Activated CD8-positive, alpha-beta memory T cell treated with anti-CD3 and anti-CD28 coated beads for 36 hours (primary cell): ENCODE data around the gene ZKSCAN5. TPM values are rescaled to one million over a fixed set of nuclear protein-coding genes. Genes with fewer than 3 reads are reported as not detected.

Experiments used
- CTCF ChIA-PET: fragments of 350-600 bp; sonication (Branson Sonifier 250); formaldehyde crosslinking; loops from one replicate; lab custom pipeline; 2021; ENCODE audit warnings: antibody characterized with exemption; lab: Charles Lee
- POLR2A ChIA-PET: fragments of 350-600 bp; sonication (Branson Sonifier 250); formaldehyde crosslinking; loops from one replicate; lab custom pipeline; 2021; ENCODE audit warnings: antibody characterized with exemption; lab: Charles Lee
- total RNA-seq, 2 experiments: library from RNA; stranded (reverse); gene quantifications; one replicate each; pipeline ENCODE4 v1.2.3, GENCODE V29; 2021

The ZKSCAN5 gene
- total RNA-seq, 2 experiments from 2014 or later, result 8.6 to 9.0 TPM

- ChIA-PET POLR2A (no interaction called here), CTCF (no interaction called here)
These were observed 57.8 kb downstream of the ZKSCAN5 start for GRCh38 chr7:99562114-99562784.

DNA sequence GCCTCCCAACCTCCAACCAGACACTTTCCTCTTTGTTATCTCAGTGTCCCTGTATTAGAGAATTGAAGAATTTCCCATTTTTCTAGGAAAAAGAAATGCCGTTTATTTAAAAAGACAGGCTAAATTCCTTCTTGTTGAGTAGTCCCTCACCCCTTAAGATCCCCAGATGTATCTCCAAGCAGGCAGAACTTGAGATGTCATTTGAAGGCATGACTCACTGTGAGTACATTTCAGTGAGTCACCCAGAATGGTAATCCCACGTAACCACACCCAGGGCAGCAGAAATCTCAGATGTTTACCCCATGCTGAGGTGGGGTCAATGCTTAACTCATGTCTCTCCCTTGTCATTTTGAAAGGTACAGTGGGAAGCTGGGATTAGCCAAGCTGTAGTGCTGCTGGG, 58.4 kb downstream of the ZKSCAN5 start:
- ChIA-PET POLR2A (no interaction called here), CTCF (no interaction called here)

- ChIA-PET POLR2A (no interaction called here), CTCF (no interaction called here)
These were observed 59.2 kb downstream of the ZKSCAN5 start for GRCh38 chr7:99563650-99564049.

- CTCF ChIA-PET, result interaction anchor here (1.4 kb wide), 1 partner anchor 10 kb away, joined by 3 read pairs; no protein-coding TSS in a partner anchor
- POLR2A ChIA-PET, result interaction anchor here (0.7 kb wide), 1 partner anchor 243 kb away, joined by 3 read pairs; the partner anchor contains the start of gene ARPC1A
These were observed 64.3 kb downstream of the ZKSCAN5 start for GRCh38 chr7:99568770-99569169.

DNA sequence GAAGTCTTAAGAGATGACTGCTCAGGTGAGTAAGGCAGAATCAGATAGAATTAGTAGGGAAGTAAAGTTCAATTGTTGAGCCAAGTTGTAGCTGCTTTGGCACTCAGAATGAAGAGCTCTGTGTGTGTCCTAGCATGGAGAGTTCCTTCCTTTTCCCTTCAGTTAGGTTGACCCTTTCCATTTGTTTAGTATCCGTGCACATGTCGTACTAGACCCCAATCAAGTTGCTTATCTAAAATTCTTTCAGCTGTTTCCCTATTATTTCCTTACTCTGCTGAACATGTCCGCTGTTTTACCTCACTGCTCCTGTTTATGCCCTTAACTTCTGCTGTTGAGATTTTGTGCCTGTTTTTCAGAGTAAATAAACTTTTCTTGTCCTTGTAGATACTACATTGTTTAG, 67.3 kb downstream of the ZKSCAN5 start:
- POLR2A ChIA-PET, result no interaction called here
- CTCF ChIA-PET, result interaction anchor here (0.6 kb wide), 1 partner anchor 30 kb away, joined by 6 read pairs; no protein-coding TSS in a partner anchor

GRCh38 chr7:99573257-99573656, 68.8 kb downstream of the ZKSCAN5 start:
- ChIA-PET POLR2A (no interaction called here), CTCF (no interaction called here)

DNA sequence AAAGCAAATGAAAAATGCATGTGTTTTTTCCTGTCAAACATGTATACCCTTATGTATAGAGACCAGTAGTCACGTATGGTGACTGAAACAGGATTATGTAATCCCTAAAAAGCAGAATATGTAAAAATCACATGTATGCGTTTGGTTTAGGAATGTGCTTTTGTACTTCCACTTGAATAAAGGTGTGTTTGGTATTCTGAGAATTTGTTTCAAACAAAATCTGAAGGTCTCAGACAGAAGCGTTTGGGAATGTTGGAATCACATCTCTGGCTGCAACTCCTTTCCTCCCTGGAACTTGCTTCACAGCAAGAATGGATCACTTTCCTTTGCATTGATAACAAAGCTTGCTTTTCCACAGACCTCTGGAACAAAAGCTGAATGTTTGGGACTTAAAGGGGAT, 71.8 kb downstream of the ZKSCAN5 start:
- CTCF ChIA-PET, result no interaction called here
- POLR2A ChIA-PET, result interaction anchor here (1.0 kb wide), 1 partner anchor 10 kb away, joined by 3 read pairs; no protein-coding TSS in a partner anchor

- ChIA-PET CTCF (interaction anchor here (1.3 kb wide), 1 partner anchor 11 kb away, joined by 3 read pairs; no protein-coding TSS in a partner anchor), POLR2A (interaction anchor here (1.1 to 1.2 kb wide), 2 partner anchors 11 to 21 kb away, joined by 3 to 6 read pairs; partner anchors contain the start of gene ZNF655)
These were observed 75.0 kb downstream of the ZKSCAN5 start for GRCh38 chr7:99579281-99579955.

- ChIA-PET CTCF (interaction anchor here (1.2 kb wide), 1 partner anchor 36 kb away, joined by 4 read pairs; the partner anchor contains the start of gene ZSCAN25), POLR2A (interaction anchor here (1.1 to 1.2 kb wide), 3 partner anchors 11 to 44 kb away, joined by 3 to 6 read pairs (median 3); partner anchors contain the start of gene ZNF655)
These were observed 75.7 kb downstream of the ZKSCAN5 start for GRCh38 chr7:99579956-99580777.

GRCh38 chr7:99580778-99581332, 76.4 kb downstream of the ZKSCAN5 start:
- ChIA-PET POLR2A (interaction anchor here (1.1 to 1.2 kb wide), 3 partner anchors 10 to 44 kb away, joined by 3 to 6 read pairs (median 3); partner anchors contain the start of gene ZNF655), CTCF (interaction anchor here (1.2 kb wide), 1 partner anchor 35 kb away, joined by 4 read pairs; the partner anchor contains the start of gene ZSCAN25)

Other genes starting within 250 kb of the ZKSCAN5 start
- gene MYH16, start 231.8 kb upstream of the ZKSCAN5 start, total RNA-seq, result not detected
- 10 to 100 TPM; 77.9 to 80.4 TPM for gene ARPC1A, start 178.8 kb upstream of the ZKSCAN5 start, total RNA-seq
- gene ARPC1B, start 129.9 kb upstream of the ZKSCAN5 start, total RNA-seq, result 100 to 1,000 TPM; 267 to 276 TPM
- gene PDAP1, start 96.1 kb upstream of the ZKSCAN5 start, total RNA-seq, result 100 to 1,000 TPM; 207 to 213 TPM
- gene BUD31, start 95.7 kb upstream of the ZKSCAN5 start, total RNA-seq, result 100 to 1,000 TPM; 173 to 180 TPM
- 1 to 10 TPM; 6.0 to 7.0 TPM for gene PTCD1, start 65.9 kb upstream of the ZKSCAN5 start, total RNA-seq
- 10 to 100 TPM; 65.2 to 65.4 TPM for gene CPSF4, start 65.7 kb upstream of the ZKSCAN5 start, total RNA-seq
- gene ATP5MF, start 38.5 kb upstream of the ZKSCAN5 start, total RNA-seq, result 100 to 1,000 TPM; 473 to 493 TPM
- gene ZNF789, start 31.8 kb upstream of the ZKSCAN5 start, total RNA-seq, result 10 to 100 TPM; 13.1 to 14.4 TPM
- 10 to 100 TPM; 27.2 to 31.2 TPM for gene ZNF394, start 4.4 kb upstream of the ZKSCAN5 start, total RNA-seq
- gene FAM200A, start 47.5 kb downstream of the ZKSCAN5 start, total RNA-seq, result 1 to 10 TPM; 7.1 to 7.3 TPM
- gene ZNF655, start 54.0 kb downstream of the ZKSCAN5 start, total RNA-seq, result 10 to 100 TPM; 54.9 to 57.1 TPM
- gene TMEM225B, start 93.6 kb downstream of the ZKSCAN5 start, total RNA-seq, result under 1 TPM; 0.80 to 0.86 TPM
- gene ZSCAN25, start 112.3 kb downstream of the ZKSCAN5 start, total RNA-seq, result 10 to 100 TPM; 24.8 to 27.8 TPM
- gene CYP3A5, start 175.3 kb downstream of the ZKSCAN5 start, total RNA-seq, result under 1 TPM in 1 of 2 experiments, not detected in 1; 0.08 TPM
- gene CYP3A7, start 230.5 kb downstream of the ZKSCAN5 start, total RNA-seq, result not detected